ENCODE results near the gene NOTCH2. TPM values are rescaled to one million over a fixed set of nuclear protein-coding genes. Genes with fewer than 3 reads are reported as not detected.

NOTCH2 gene
- total RNA-seq, 1 donor from 2014 or later, result 3.5 TPM

DNA sequence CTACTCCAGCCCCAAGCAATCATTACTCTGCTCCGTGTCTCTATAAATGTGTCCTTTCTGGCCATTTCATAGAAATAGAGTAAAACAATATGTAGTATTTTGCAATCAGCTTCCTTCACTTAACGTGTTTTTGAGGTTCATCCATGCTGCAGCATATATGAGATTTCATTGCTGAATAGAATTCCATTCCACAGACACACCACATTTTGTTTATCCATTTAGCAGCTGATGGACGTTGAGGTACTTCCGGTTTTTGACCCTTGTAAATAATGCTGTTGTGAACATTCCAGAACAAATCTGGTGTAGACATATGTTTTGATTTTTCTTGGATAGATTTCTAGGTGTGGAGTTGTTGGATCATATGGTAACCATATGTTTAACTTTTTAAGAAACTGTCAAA, 203.8 kb downstream of the NOTCH2 start:
- Mint-ChIP-seq H3K27me3 (ENCODE audit: unreplicated experiment) (no peaks in the 10 kb centered on the region), H3K36me3 (ENCODE audit: unreplicated experiment) (no peaks in the 10 kb centered on the region), H3K4me3 (ENCODE audit: unreplicated experiment) (no peak overlapping the region), H3K4me1 (ENCODE audit: low read depth, unreplicated experiment) (peaks cover 9% of the 10 kb centered on the region), H3K9me3 (ENCODE audit: unreplicated experiment) (no peaks in the 10 kb centered on the region), H3K27ac (ENCODE audit: unreplicated experiment) (no peak overlapping the region)
- DNase-seq, result no peak
- TF ChIP-seq, protein P1, sequence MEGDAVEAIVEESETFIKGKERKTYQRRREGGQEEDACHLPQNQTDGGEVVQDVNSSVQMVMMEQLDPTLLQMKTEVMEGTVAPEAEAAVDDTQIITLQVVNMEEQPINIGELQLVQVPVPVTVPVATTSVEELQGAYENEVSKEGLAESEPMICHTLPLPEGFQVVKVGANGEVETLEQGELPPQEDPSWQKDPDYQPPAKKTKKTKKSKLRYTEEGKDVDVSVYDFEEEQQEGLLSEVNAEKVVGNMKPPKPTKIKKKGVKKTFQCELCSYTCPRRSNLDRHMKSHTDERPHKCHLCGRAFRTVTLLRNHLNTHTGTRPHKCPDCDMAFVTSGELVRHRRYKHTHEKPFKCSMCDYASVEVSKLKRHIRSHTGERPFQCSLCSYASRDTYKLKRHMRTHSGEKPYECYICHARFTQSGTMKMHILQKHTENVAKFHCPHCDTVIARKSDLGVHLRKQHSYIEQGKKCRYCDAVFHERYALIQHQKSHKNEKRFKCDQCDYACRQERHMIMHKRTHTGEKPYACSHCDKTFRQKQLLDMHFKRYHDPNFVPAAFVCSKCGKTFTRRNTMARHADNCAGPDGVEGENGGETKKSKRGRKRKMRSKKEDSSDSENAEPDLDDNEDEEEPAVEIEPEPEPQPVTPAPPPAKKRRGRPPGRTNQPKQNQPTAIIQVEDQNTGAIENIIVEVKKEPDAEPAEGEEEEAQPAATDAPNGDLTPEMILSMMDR (IDR thresholded peaks at IDR 0.05; ENCODE audit: partially characterized antibody, unreplicated experiment), result no peak

DNA sequence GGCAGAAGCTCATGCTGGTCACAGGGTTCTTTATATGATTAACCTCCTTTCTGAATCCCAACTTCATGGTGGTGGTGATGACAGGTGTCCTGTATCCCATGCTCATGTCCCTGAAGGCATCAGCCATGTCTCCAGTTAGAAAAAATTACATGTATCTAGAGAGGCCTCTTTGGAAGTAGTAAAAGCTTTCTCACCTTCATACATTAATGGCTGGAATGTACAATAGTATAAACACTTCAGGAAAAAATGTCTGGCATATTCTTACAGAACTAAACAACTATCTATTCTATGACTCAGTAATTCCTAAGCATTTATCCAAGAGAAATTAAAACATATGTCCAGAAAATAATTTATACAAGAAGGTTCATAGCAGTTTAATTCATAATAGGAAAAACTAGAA, 207.2 kb downstream of the NOTCH2 start:
- Mint-ChIP-seq H3K27ac (ENCODE audit: unreplicated experiment) (no peak overlapping the region), H3K4me1 (ENCODE audit: low read depth, unreplicated experiment) (peaks cover 6% of the 10 kb centered on the region), H3K36me3 (ENCODE audit: unreplicated experiment) (no peaks in the 10 kb centered on the region), H3K27me3 (ENCODE audit: unreplicated experiment) (no peaks in the 10 kb centered on the region), H3K4me3 (ENCODE audit: unreplicated experiment) (no peak overlapping the region), H3K9me3 (ENCODE audit: unreplicated experiment) (no peaks in the 10 kb centered on the region)
- no peak for DNase-seq
- TF ChIP-seq, protein P1 (IDR thresholded peaks at IDR 0.05; ENCODE audit: partially characterized antibody, unreplicated experiment), result no peak

Other genes starting within 250 kb of the NOTCH2 start
- gene ADAM30, start 173.1 kb downstream of the NOTCH2 start, total RNA-seq (ENCODE audit: unreplicated experiment), result not detected
- 28.4 TPM for gene SEC22B, start 106.9 kb upstream of the NOTCH2 start, total RNA-seq (ENCODE audit: unreplicated experiment)

All from glutamatergic neuron (in vitro differentiated cells).